ENCODE data around the gene PIGQ. TPM values are rescaled to one million over a fixed set of nuclear protein-coding genes. Genes with fewer than 3 reads are reported as not detected.

Gene PIGQ
- polyA plus RNA-seq, 3 donors = 11.4 to 39.8 (median 12.1) TPM

GRCh38 chr16:583470-583814 is 13.7 kb downstream of the PIGQ start:
- Histone ChIP-seq H3K27me3 (ENCODE audit: control insufficient read depth in 2 of 2, insufficient read depth in 2 of 2, low read length in 2 of 2) (peaks cover 0 to 7% of the 10 kb centered on the region in 2 donors), H3K27ac (ENCODE audit: low read depth in 1 of 2, low read length in 2 of 2) (no peak overlapping the region), H4K20me1 (ENCODE audit: insufficient read depth, low read length) (no peaks in the 10 kb centered on the region), H3K36me3 (replicated peaks in 1 of 2; ENCODE audit: control insufficient read depth in 1 of 2, insufficient read depth in 2 of 2, low read length in 2 of 2) (peaks cover 0 to 2% of the 10 kb centered on the region in 2 donors), H3K4me3 (replicated peaks in 1 of 3; ENCODE audit: low read depth in 2 of 3, low read length in 3 of 3) (no peak overlapping the region), H2AFZ (ENCODE audit: insufficient read depth, low read depth, low read length, poor library complexity, severe bottlenecking) (no peak overlapping the region), H3K79me2 (ENCODE audit: insufficient read depth, low read length) (peaks cover 12% of the 10 kb centered on the region), H3K9ac (ENCODE audit: insufficient read depth, low read length, poor library complexity, severe bottlenecking) (no peak overlapping the region), H3K4me1 (ENCODE audit: control insufficient read depth in 1 of 2, insufficient read depth in 2 of 2, low read length in 2 of 2) (peaks cover 14 to 15% of the 10 kb centered on the region in 2 donors), H3K4me2 (replicated peaks; ENCODE audit: extremely low read depth, low read length, poor library complexity, severe bottlenecking) (no peak overlapping the region), H3K9me3 (replicated peaks in 1 of 2; ENCODE audit: control insufficient read depth in 1 of 2, insufficient read depth in 1 of 2, low read length in 2 of 2) (no peaks in the 10 kb centered on the region)
- 83% methylated on average over 12 of the region's 16 CpGs for WGBS (ENCODE audit: insufficient coverage)
- peaks cover 0 to 3% (median 0%) of the 10 kb centered on the region in 7 donors for H3K9me3 Mint-ChIP-seq
- intact Hi-C loops (cut with micrococcal nuclease) = loop anchor here in 1 of 2 donors (5.0 kb wide), 1 partner anchor 69 kb away; no protein-coding TSS in a partner anchor
- H3K36me3 Mint-ChIP-seq = peaks cover 0 to 3% of the 10 kb centered on the region in 2 donors
- no peak overlapping the region for H3K4me3 Mint-ChIP-seq
- no peak overlapping the region for H3K27ac Mint-ChIP-seq
- no peak for TF ChIP-seq CTCF (IDR thresholded peaks at IDR 0.05)
- H3K4me1 Mint-ChIP-seq = peaks cover 12% of the 10 kb centered on the region
- H3K27me3 Mint-ChIP-seq (ENCODE audit: low read depth in 3 of 3) = peaks cover 2 to 16% (median 12%) of the 10 kb centered on the region in 3 donors
- DNase-seq = no peak

GRCh38 chr16:583815-584591 is 14.2 kb downstream of the PIGQ start:
- H4K20me1 ChIP-seq (ENCODE audit: insufficient read depth, low read length) = no peaks in the 10 kb centered on the region
- Mint-ChIP-seq H3K4me1 (peaks cover 13% of the 10 kb centered on the region), H3K27me3 (ENCODE audit: low read depth in 3 of 3) (peaks cover 2 to 16% (median 12%) of the 10 kb centered on the region in 3 donors), H3K9me3 (peaks cover 0 to 3% (median 0%) of the 10 kb centered on the region in 7 donors), H3K36me3 (peaks cover 0 to 3% of the 10 kb centered on the region in 2 donors), H3K4me3 (no peak overlapping the region), H3K27ac (no peak overlapping the region)
- DNase-seq = no peak
- peaks cover 16 to 18% of the 10 kb centered on the region in 2 donors for H3K4me1 ChIP-seq (ENCODE audit: control insufficient read depth in 1 of 2, insufficient read depth in 2 of 2, low read length in 2 of 2)
- no peak overlapping the region for H3K4me3 ChIP-seq (replicated peaks in 1 of 3; ENCODE audit: low read depth in 2 of 3, low read length in 3 of 3)
- no peak for TF ChIP-seq CTCF (IDR thresholded peaks at IDR 0.05)
- peaks cover 14% of the 10 kb centered on the region for H3K79me2 ChIP-seq (ENCODE audit: insufficient read depth, low read length)
- no peak overlapping the region for H3K9ac ChIP-seq (ENCODE audit: insufficient read depth, low read length, poor library complexity, severe bottlenecking)
- no peak overlapping the region for H3K4me2 ChIP-seq (replicated peaks; ENCODE audit: extremely low read depth, low read length, poor library complexity, severe bottlenecking)
- H3K36me3 ChIP-seq (replicated peaks in 1 of 2; ENCODE audit: control insufficient read depth in 1 of 2, insufficient read depth in 2 of 2, low read length in 2 of 2) = peaks cover 0 to 2% of the 10 kb centered on the region in 2 donors
- H3K27me3 ChIP-seq (ENCODE audit: control insufficient read depth in 2 of 2, insufficient read depth in 2 of 2, low read length in 2 of 2) = peaks cover 0 to 7% of the 10 kb centered on the region in 2 donors
- intact Hi-C loops (cut with micrococcal nuclease) = loop anchor here in 1 of 2 donors (5.0 kb wide), 1 partner anchor 68 kb away; no protein-coding TSS in a partner anchor
- H3K27ac ChIP-seq (ENCODE audit: low read depth in 1 of 2, low read length in 2 of 2) = no peak overlapping the region
- no peak overlapping the region for H2AFZ ChIP-seq (ENCODE audit: insufficient read depth, low read depth, low read length, poor library complexity, severe bottlenecking)
- H3K9me3 ChIP-seq (replicated peaks in 1 of 2; ENCODE audit: control insufficient read depth in 1 of 2, insufficient read depth in 1 of 2, low read length in 2 of 2) = no peaks in the 10 kb centered on the region
- 78% methylated on average over 29 of the region's 38 CpGs for WGBS (ENCODE audit: insufficient coverage)

All from CD14-positive monocyte (primary cell).